RKO (cell line): ENCODE results near the gene ARHGEF16.

Experiments
- DNase-seq: peaks from one replicate; pipeline ENCODE4 v3.0.0-alpha.2; 2016; ENCODE audit warnings: low spot score

ARHGEF16 gene

GRCh38 chr1:3422638-3423037, 31.8 kb upstream of the ARHGEF16 start:
- no peak for DNase-seq

GRCh38 chr1:3423245-3423829, 31.1 kb upstream of the ARHGEF16 start:
- no peak for DNase-seq

- no peak for DNase-seq
These were observed 30.4 kb upstream of the ARHGEF16 start for GRCh38 chr1:3423896-3424611.

- no peak for DNase-seq
These were observed 28.8 kb upstream of the ARHGEF16 start for GRCh38 chr1:3425486-3426215.

- no peak for DNase-seq
These were observed 27.4 kb upstream of the ARHGEF16 start for GRCh38 chr1:3426956-3427535.

- DNase-seq: no peak
These were observed 26.5 kb upstream of the ARHGEF16 start for GRCh38 chr1:3427711-3428704.

- no peak for DNase-seq
These were observed 25.6 kb upstream of the ARHGEF16 start for GRCh38 chr1:3428899-3429298.

- no peak for DNase-seq
These were observed 25.1 kb upstream of the ARHGEF16 start for GRCh38 chr1:3429320-3429719.

- no peak for DNase-seq
These were observed 24.7 kb upstream of the ARHGEF16 start for GRCh38 chr1:3429766-3430165.

- no peak for DNase-seq
These were observed 24.1 kb upstream of the ARHGEF16 start for GRCh38 chr1:3430406-3430805.

- DNase-seq: no peak
These were observed 23.6 kb upstream of the ARHGEF16 start for GRCh38 chr1:3430820-3431219.

- no peak for DNase-seq
These were observed 23.2 kb upstream of the ARHGEF16 start for GRCh38 chr1:3431266-3431665.

- no peak for DNase-seq
These were observed 22.8 kb upstream of the ARHGEF16 start for GRCh38 chr1:3431686-3432085.

- no peak for DNase-seq
These were observed 22.2 kb upstream of the ARHGEF16 start for GRCh38 chr1:3432306-3432705.

GRCh38 chr1:3433076-3433475, 21.4 kb upstream of the ARHGEF16 start:
- no peak for DNase-seq

- DNase-seq: no peak
These were observed 20.7 kb upstream of the ARHGEF16 start for GRCh38 chr1:3433596-3434320.

- no peak for DNase-seq
These were observed 19.9 kb upstream of the ARHGEF16 start for GRCh38 chr1:3434406-3435110.

GRCh38 chr1:3435666-3436065, 18.8 kb upstream of the ARHGEF16 start:
- DNase-seq: no peak

GRCh38 chr1:3436451-3436850, 18.0 kb upstream of the ARHGEF16 start:
- DNase-seq: no peak

- DNase-seq: no peak
These were observed 17.6 kb upstream of the ARHGEF16 start for GRCh38 chr1:3436901-3437300.
